Retina (tissue), 1 donor: ENCODE measurements around the gene INO80E.

ENCODE experiments used
- DNase-seq: peaks from one replicate; pipeline ENCODE4 v3.0.0-alpha.2; 2016

The INO80E gene

DNA sequence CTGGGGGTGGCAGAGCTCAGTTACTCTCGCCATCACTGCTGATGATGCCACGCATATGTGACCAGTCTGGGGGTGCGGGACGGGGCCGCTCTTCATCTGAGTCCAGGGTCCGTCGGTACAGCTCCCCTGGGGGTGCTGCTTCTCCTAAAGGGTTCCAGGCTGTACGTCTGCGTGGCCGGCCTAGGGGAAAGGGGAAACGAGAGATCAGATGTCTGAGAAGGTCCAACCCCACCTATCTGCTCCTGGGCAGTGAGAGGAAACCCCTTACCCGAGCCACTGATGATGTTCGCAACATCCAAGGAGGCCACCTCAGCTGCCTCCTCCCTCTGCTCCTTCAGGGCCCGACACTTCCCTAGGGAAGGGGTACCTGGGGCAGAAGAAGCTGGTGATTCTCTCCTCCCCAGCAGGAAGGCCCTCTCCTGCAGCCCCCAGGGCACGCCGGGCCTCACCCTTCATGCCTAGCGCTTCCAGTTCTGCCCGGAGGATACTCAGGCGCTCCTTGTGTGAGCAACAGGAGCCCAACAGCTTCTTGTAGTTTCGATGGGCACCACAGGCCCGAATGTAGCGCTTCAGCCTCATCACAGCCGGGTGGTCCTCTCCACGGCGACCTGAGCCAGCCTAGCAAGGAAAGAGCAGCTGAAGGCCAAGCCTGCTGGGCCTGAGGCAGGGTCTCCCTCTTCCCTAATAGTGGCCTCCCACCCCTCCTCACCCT, 2.7 kb upstream of the INO80E start:
- DNase-seq, result no peak

GRCh38 chr16:29993903-29994599, 2.0 kb upstream of the INO80E start:
- DNase-seq, result no peak

- no peak for DNase-seq
Measured at GRCh38 chr16:29994600-29995323, 1.3 kb upstream of the INO80E start.

GRCh38 chr16:29995324-29995910, 624 bp upstream of the INO80E start, which contains the start of gene HIRIP3:
Gene HIRIP3, minus strand, starts transcription at chr16:29995617. Its CDS starts 12 bp downstream, at chr16:29995605.
- DNase-seq, result peak; percentile 95

- DNase-seq, result no peak
Measured at GRCh38 chr16:29996766-29997250, 767 bp downstream of the INO80E start.

- DNase-seq, result no peak
Measured at GRCh38 chr16:29999605-30000004, 3.6 kb downstream of the INO80E start.

DNA sequence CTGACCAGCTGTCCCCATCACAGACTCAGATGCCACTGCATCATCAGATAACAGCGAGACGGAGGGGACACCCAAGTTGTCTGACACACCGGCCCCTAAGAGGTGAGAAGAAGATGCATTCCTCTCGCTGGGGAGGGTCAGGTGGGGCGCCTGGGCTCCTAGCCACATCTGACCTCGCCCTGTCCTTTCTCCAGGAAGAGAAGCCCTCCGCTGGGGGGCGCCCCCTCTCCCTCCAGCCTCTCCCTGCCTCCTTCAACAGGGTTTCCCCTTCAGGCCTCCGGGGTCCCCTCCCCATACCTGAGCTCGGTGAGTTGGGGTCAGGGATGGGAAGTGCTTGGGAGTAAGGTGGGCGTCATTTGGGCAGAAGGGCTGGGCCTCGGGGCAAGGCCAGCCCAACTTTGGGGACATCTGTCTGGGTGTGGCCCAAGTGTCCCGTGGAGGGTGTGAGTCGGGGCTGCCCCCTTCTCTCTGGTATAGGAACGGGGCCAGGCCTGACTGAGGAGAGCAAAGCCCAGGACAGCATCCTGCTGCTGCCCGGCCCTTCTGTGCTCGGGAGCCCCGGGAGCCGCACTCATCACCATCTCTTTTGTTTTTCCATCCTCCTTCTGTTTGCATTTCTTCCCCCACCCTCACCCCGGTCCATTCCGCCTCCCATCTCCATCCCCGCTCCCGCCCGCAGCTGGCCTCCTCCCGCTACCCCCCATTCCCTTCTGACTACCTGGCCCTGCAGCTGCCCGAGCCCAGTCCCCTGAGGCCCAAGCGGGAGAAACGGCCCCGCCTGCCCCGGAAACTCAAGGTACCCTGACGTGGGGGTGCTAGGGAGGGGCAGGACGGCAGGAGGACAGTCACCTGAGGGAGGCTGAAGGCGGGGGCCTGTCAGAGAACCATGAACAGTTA, 4.9 kb downstream of the INO80E start:
- DNase-seq, result no peak

GRCh38 chr16:30002614-30003346, 6.7 kb downstream of the INO80E start:
- no peak for DNase-seq

- DNase-seq, result no peak
Measured at GRCh38 chr16:30003670-30004423, 7.8 kb downstream of the INO80E start.

- DNase-seq, result no peak
Measured at GRCh38 chr16:30004424-30004776, 8.4 kb downstream of the INO80E start.

- DNase-seq, result no peak
Measured at GRCh38 chr16:30004811-30005242, 8.8 kb downstream of the INO80E start.

DNA sequence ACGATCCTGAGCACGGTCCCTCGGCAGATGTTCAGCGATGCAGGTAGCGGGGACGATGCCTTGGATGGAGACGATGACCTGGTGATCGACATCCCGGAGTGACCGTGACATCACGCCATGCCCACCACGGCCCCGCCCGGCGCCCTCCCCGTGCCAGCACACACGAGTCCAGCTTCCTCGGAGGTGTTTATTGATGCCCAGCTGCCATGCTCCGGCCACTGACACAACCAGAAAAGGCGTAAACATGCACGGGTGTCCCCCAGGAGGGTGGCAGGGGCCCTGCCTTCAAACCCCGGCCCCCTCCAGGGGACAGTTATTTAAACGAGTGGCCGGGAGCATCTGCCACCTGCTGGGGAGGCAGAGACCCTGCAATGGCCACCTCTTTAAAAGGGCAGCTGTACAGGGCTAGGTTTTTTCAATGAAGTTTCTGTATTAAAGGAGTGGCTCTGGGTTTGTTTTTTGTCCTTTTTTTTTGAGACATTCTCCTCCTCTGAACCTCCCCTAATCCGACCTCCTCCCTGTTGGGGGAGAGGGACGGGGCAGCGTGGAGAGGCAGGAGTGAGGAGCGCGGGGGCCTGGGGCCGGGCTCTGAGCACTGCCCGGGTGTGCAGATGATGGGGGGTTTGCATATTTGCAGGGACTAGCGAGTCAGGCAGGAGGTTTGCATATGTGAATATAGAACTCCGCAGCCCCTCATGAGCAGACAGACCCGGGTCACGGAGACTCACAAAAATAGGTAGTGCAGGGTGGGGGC, 9.5 kb downstream of the INO80E start:
- peak; percentile 55 for DNase-seq

- DNase-seq, result no peak
Measured at GRCh38 chr16:30006095-30006473, 10.0 kb downstream of the INO80E start.

GRCh38 chr16:30006659-30007377, 10.8 kb downstream of the INO80E start:
- DNase-seq, result no peak

- DNase-seq, result no peak
Measured at GRCh38 chr16:30007378-30007895, 11.4 kb downstream of the INO80E start.

GRCh38 chr16:30009085-30009862, 13.2 kb downstream of the INO80E start:
- DNase-seq, result no peak

- peak; percentile 44 for DNase-seq
Measured at GRCh38 chr16:30009990-30010843, 14.2 kb downstream of the INO80E start.
